Measurements from ENCODE around the gene LSM3. TPM values are rescaled to one million over a fixed set of nuclear protein-coding genes. Genes with fewer than 3 reads are reported as not detected.

Gene LSM3
- total and polyA plus RNA-seq, 9 of the 15 experiments (the other 6 are each of a cell fraction or from before 2014, with no cell fraction given): 33.8 to 203 (median 61.2) TPM

DNA sequence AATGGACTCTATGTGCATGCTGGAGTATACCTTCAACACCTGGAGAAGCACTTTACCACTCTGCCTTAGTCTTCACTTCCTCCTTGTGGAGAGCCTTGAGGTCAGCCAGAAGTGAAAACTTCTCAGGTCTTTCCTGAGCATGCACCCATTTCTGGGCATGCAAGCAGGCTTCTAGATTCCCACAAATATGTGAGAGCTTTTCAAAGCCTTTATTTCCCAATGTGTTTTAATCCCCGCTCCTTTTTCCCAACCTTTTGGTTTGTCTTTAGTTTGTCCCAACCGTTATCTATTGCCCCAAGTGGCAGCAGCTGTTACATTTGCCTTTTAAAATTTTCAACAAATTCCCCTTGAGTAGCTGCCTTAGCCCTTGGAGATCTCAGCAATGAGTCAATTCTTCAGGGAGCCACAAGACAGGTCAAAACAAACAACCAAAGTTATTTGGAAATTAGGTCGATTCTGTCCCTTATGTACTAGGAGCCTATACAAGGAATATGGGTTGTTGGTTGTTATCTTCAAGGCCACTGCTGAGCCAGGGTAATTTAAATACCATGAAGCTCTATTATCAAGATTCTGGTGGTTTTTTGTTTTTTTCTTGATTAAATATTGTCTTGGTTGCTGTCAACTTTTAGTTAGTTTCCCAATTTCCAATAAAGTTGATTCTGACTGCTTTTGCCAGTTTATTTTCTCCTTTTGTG, 44.4 kb downstream of the LSM3 start (continued):
- TF ChIP-seq ETV6 (IDR thresholded peaks at IDR 0.05; ENCODE audit: borderline replicate concordance in 1 of 2, low read depth in 2 of 2, low read length in 1 of 2): no peak
- no peak for TF ChIP-seq ETV6 (CRISPR knock-in tag; IDR thresholded peaks at IDR 0.05; ENCODE audit: borderline replicate concordance)
- TF ChIP-seq ELF4 (CRISPR knock-in tag; IDR thresholded peaks at IDR 0.05): no peak
- TF ChIP-seq TAL1 (IDR thresholded peaks at IDR 0.05): 0 out of 2 replicates have a peak, but pooled peaks have one; percentile 29
- TF ChIP-seq SIN3A (IDR thresholded peaks at IDR 0.05; ENCODE audit: borderline replicate concordance in 2 of 2, control insufficient read depth in 1 of 2, low read depth in 2 of 2, low read length in 2 of 2): no peak
- no peak for TF ChIP-seq CEBPB (tag; IDR thresholded peaks at IDR 0.05)
- no peak for TF ChIP-seq SETDB1 (IDR thresholded peaks at IDR 0.05; ENCODE audit: low read length)
- TF ChIP-seq EWSR1 (IDR thresholded peaks at IDR 0.05; ENCODE audit: borderline replicate concordance, low read depth, partially characterized antibody): no peak
- no peak for TF ChIP-seq TCF15 (CRISPR knock-in tag; IDR thresholded peaks at IDR 0.05)
- no peak for TF ChIP-seq POLR2A (conservative IDR thresholded peaks at IDR 0.05)
- TF ChIP-seq ZEB2 (IDR thresholded peaks at IDR 0.05): no peak
- TF ChIP-seq ZNF79 (CRISPR knock-in tag; IDR thresholded peaks at IDR 0.05; ENCODE audit: low read depth): no peak
- no peak for TF ChIP-seq BRD4 (IDR thresholded peaks at IDR 0.05)
- TF ChIP-seq NFIX (CRISPR knock-in tag; IDR thresholded peaks at IDR 0.05; ENCODE audit: low read depth): no peak
- peak; percentile 37; the same call in 1 of the 2 replicates for TF ChIP-seq FOXM1 (IDR thresholded peaks at IDR 0.05; ENCODE audit: low read depth)
- TF ChIP-seq FOXM1 (CRISPR knock-in tag; IDR thresholded peaks at IDR 0.05; ENCODE audit: low read depth): no peak
- TF ChIP-seq TEAD1 (CRISPR knock-in tag; IDR thresholded peaks at IDR 0.05): 0 out of 4 replicates have a peak, but pooled peaks of 1 of the 2 experiments have one; percentile 25
- no peak for TF ChIP-seq SFPQ (IDR thresholded peaks at IDR 0.05; ENCODE audit: low read depth, low read length)
- TF ChIP-seq WHSC1 (IDR thresholded peaks at IDR 0.05; ENCODE audit: low read length): no peak
- TF ChIP-seq ZBTB9 (CRISPR knock-in tag; IDR thresholded peaks at IDR 0.05): no peak
- TF ChIP-seq MEF2A (IDR thresholded peaks at IDR 0.05; ENCODE audit: control insufficient read depth, low read depth, low read length): no peak
- no peak for TF ChIP-seq ZNF584 (CRISPR knock-in tag; IDR thresholded peaks at IDR 0.05; ENCODE audit: low read depth)
- TF ChIP-seq CREBBP (IDR thresholded peaks at IDR 0.05; ENCODE audit: low read depth, low read length): no peak
- TF ChIP-seq ZNF3 (CRISPR knock-in tag; IDR thresholded peaks at IDR 0.05): no peak
- TF ChIP-seq TRIM25 (IDR thresholded peaks at IDR 0.05; ENCODE audit: borderline replicate concordance): no peak

Data from K562 (cell line).